SK-N-MC (cell line): ENCODE data around the gene SYNPO2.

Source experiments
- EZH2 ChIP-seq: fragments of 200-600 bp; sonication (generic); IDR thresholded peaks from one replicate; pipeline ENCODE4 v1.6.1; 2017; ENCODE audit warnings: antibody characterized with exemption
- FOXP2 ChIP-seq: optimal IDR thresholded peaks from 2 replicates; pipeline ENCODE3; 2011; ENCODE audit warnings: mild to moderate bottlenecking, moderate library complexity; ENCODE audit not compliant: insufficient read depth; ENCODE audit errors: extremely low read length, control extremely low read depth
- POLR2AphosphoS5 ChIP-seq: IDR thresholded peaks from 2 replicates; pipeline ENCODE4 v1.6.1; 2012; ENCODE audit warnings: mild to moderate bottlenecking, low read depth, low read length, borderline replicate concordance

GRCh38 chr4:118927974-118928373 lies 39.3 kb downstream of the SYNPO2 start:
- TF ChIP-seq EZH2 (no peak), POLR2AphosphoS5 (no peak), FOXP2 (no peak)
